IPS-20b (cell line): Measurements from ENCODE around the gene KRTDAP.

Source experiments
- H3K27ac ChIP-seq: one replicate; pipeline ENCODE4 v1.5.1; 2013; ENCODE audit warnings: low read length
- H3K27me3 ChIP-seq: 2 replicates; pipeline ENCODE4 v1.6.1; 2013; ENCODE audit warnings: mild to moderate bottlenecking, low read length, inconsistent platforms; ENCODE audit not compliant: insufficient read depth
- H3K36me3 ChIP-seq: 2 replicates; pipeline ENCODE4 v1.6.1; 2013; ENCODE audit warnings: low read depth, mild to moderate bottlenecking, inconsistent platforms, low read length, moderate library complexity; ENCODE audit not compliant: insufficient read depth
- H3K4me1 ChIP-seq: 2 replicates; pipeline ENCODE4 v1.6.1; 2013; ENCODE audit warnings: mild to moderate bottlenecking, control low read depth, inconsistent platforms, low read length, moderate library complexity; ENCODE audit not compliant: insufficient read depth
- H3K4me3 ChIP-seq: 2 replicates; pipeline ENCODE4 v1.5.1; 2013; ENCODE audit warnings: mild to moderate bottlenecking, low read length, inconsistent platforms
- H3K9ac ChIP-seq: 2 replicates; pipeline ENCODE4 v1.6.1; 2013; ENCODE audit warnings: low read depth, mild to moderate bottlenecking, inconsistent platforms, low read length, moderate library complexity
- H3K9me3 ChIP-seq: 2 replicates; pipeline ENCODE4 v1.6.1; 2013; ENCODE audit warnings: mild to moderate bottlenecking, low read depth, low read length, inconsistent platforms; ENCODE audit not compliant: insufficient read depth

Gene KRTDAP

DNA sequence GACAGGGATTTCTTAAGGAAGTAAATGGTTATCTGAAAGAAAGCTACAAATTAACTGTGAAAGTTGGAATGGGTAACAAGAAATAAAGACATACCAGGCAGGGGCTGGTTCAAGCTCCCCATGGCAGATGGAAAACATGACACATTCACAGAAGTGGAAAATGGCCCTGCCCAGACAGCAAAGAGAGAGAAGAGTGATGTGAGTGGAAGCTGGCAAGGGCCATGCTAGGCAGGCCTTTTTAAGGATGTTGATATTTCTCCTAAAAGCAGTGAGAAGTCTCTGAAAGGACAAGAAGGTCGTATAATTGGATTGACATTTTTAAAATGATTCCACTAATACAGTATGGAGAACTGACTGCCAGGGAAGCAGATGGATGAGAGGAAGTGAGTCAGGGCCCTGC, 45.5 kb downstream of the KRTDAP start:
- H3K27ac ChIP-seq = no peak overlapping the region
- H3K4me1 ChIP-seq = no peaks in the 10 kb centered on the region
- H3K9ac ChIP-seq = no peak overlapping the region
- no peaks in the 10 kb centered on the region for H3K9me3 ChIP-seq
- no peaks in the 10 kb centered on the region for H3K27me3 ChIP-seq
- H3K4me3 ChIP-seq = no peak overlapping the region
- no peaks in the 10 kb centered on the region for H3K36me3 ChIP-seq

DNA sequence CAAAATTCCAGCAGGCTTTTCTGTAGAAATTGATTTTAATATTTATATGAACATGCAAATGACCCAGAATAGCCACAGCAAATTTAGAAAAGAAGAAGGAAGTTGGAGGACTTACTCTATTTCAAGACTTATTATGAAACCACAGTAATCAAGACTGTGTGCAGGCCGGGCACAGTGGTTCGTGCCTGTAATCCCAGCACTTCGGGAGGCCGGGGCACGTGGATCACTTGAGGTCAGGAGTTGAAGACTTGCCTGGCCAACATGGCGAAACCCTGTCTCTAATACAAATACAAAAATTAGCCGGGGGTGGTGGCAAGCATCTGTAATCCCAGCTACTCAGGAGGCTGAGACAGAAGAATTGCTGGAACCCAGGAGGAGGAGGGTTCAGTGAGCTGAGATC, 48.2 kb downstream of the KRTDAP start:
- H3K9me3 ChIP-seq = no peaks in the 10 kb centered on the region
- H3K4me3 ChIP-seq = no peak overlapping the region
- no peak overlapping the region for H3K27ac ChIP-seq
- H3K36me3 ChIP-seq = no peaks in the 10 kb centered on the region
- no peaks in the 10 kb centered on the region for H3K27me3 ChIP-seq
- no peak overlapping the region for H3K9ac ChIP-seq
- H3K4me1 ChIP-seq = no peaks in the 10 kb centered on the region

DNA sequence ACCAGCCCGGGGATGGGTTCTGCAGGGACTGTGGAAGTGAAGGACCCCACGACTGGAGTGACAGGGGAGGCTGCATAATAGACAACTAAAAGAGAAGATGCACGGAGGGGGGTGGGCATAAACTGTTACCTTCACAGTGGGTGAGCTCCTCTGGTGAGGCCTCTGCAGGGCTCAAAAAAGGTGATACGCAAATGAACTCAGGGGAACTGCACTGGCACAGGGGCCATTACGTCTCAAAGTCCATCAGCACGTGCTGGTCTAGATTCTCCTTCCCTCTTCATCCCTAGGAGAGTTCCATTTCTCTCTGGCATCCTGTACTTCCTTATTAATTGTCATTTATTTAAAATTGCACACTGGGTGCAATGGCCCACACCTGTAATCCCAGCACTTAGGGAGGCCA, 50.3 kb downstream of the KRTDAP start:
- Histone ChIP-seq H3K27me3 (no peaks in the 10 kb centered on the region), H3K9me3 (no peaks in the 10 kb centered on the region), H3K27ac (no peak overlapping the region), H3K36me3 (no peaks in the 10 kb centered on the region), H3K4me1 (no peaks in the 10 kb centered on the region), H3K9ac (no peak overlapping the region), H3K4me3 (no peak overlapping the region)

DNA sequence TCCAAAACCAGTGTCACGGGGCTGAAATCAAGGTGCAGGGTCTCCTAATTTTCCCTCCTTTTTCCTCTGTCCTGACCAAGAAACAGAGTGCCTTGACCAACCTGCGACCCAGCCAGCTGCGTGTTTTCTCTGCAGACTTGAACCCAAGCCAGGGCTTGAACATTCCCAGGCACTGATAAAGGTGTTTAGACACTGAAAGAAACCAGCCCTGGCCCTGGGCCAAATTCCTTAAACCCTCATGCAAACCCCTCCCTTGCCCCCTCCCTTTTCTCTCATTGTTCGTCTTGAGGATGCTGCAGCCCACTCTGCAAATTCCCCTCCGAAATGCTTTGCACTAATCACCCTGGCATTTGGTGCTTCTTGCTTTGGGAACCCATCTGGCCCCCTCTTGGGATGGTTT, 51.7 kb downstream of the KRTDAP start:
- no peaks in the 10 kb centered on the region for H3K36me3 ChIP-seq
- H3K27ac ChIP-seq = no peak overlapping the region
- H3K9me3 ChIP-seq = no peaks in the 10 kb centered on the region
- no peak overlapping the region for H3K4me3 ChIP-seq
- no peak overlapping the region for H3K9ac ChIP-seq
- peaks cover 3% of the 10 kb centered on the region; the same call in 1 of the 2 replicates for H3K27me3 ChIP-seq
- H3K4me1 ChIP-seq = no peaks in the 10 kb centered on the region

DNA sequence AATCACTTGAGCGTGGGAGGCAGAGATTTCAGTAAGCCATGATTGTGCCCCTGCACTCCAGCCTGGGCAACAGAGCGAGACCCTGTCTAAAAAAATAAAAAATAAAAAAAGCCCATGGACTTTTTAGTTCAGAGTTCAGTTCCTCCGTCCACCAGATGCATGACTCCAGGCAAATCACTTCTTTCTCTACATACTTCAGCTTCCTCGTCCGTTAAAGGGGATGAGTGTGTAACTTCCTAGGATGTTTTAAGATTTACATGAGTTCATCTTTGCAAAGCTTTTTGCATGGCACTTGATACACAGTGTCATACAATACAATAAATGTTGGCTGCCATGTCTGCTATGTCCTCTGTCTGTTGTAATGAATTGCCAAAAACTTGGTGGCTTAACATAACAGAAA, 52.2 kb downstream of the KRTDAP start:
- no peaks in the 10 kb centered on the region for H3K4me1 ChIP-seq
- H3K9ac ChIP-seq = no peak overlapping the region
- H3K36me3 ChIP-seq = no peaks in the 10 kb centered on the region
- peaks cover 4% of the 10 kb centered on the region; the same call in 1 of the 2 replicates for H3K27me3 ChIP-seq
- no peak overlapping the region for H3K4me3 ChIP-seq
- no peaks in the 10 kb centered on the region for H3K9me3 ChIP-seq
- no peak overlapping the region for H3K27ac ChIP-seq

DNA sequence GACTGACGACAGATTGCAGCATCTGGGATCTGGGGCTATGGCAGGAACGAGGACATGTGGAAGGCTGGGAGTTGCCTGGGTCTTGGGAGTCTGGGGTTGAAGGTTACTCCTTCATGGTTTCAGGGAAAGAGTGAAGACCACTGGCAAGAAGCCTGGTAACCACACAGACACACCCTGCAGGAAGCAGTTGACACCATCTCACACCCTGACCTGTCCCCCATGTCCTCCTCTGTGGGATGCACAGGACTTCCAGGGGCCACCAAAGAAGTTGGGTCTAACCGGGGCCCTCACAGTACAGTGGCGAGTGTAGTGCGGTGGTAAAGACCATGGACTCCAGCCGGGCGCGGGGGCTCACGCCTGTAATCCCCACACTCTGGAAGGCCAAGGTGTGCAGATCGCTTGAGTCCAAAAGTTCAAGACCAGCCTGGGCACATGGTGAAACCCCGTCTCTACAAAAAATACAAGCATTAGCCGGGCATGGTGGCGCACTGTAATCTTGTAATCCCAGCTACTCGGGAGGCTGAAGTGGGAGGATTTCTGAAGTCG, 52.8 kb downstream of the KRTDAP start:
- H3K9me3 ChIP-seq = no peaks in the 10 kb centered on the region
- peaks cover 4% of the 10 kb centered on the region; the same call in 1 of the 2 replicates for H3K27me3 ChIP-seq
- H3K36me3 ChIP-seq = no peaks in the 10 kb centered on the region
- H3K9ac ChIP-seq = no peak overlapping the region
- no peaks in the 10 kb centered on the region for H3K4me1 ChIP-seq
- H3K4me3 ChIP-seq = no peak overlapping the region
- no peak overlapping the region for H3K27ac ChIP-seq
